Hematopoietic multipotent progenitor cell treated with erythropoietin and hydrocortisone succinate and interleukin-3 and kit ligand, for 15 days (in vitro differentiated cells): Measurements from ENCODE around the gene IL17RD.

Experiments
- DNase-seq: peaks from one replicate; pipeline ENCODE4 v3.0.0-alpha.2; 2015; ENCODE audit warnings: low spot score

The IL17RD gene

DNA sequence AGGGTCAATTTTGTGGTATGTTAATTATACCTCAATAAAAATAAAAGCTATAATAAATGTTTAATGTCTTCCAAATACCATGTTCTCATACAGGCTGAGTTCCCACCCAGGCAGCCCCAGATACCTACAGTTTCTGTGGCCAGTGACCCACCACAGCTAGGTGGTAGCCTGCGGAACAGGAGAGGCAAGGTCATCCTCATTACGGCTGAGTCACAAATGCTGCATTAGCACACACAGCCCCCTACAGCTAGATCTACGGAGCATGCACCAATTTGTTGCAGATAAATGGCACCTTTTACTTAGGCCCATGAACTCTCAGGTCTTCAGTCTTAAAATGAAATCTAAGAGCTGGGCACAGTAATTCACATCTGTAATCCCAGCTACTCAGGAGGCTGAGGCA is 99.6 kb downstream of the IL17RD start:
- no peak for DNase-seq

DNA sequence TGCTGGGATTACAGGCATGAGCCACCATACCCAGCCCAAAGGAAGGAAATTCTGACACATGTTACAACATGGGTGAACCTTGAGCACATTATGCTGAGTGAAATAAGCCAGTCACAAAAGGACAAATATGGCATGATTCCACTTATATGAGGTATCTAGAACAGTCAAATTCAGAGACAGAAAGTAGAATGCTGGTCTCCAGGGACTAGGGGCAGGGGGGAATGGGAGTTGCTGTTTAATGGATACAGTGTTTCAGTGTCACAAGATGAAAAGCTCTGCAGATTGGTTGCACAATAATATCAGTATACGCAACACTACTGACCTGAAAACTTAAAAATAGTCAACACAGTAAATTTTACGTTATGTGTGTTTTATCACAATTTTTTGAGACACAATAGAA is 100.6 kb downstream of the IL17RD start:
- DNase-seq, result no peak

DNA sequence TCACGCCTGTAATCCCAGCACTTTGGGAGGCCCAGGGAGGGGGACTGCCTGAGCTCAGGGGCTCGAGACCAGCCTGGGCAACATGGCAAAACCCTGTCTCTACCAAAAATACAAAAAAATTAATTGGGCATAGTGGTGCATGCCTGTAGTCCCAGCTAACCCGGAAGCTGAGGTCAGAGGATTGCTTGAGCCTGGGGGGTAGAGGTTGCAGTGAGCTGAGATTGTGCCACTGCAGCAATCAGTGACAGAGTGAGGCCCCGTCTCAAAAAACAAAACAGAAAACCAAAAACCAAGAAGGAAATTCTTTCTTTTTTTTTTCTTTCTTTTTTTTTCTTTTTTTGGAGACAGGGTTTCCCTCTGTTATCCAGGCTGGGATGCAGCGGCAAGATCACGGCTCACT is 101.2 kb downstream of the IL17RD start:
- DNase-seq, result no peak

DNA sequence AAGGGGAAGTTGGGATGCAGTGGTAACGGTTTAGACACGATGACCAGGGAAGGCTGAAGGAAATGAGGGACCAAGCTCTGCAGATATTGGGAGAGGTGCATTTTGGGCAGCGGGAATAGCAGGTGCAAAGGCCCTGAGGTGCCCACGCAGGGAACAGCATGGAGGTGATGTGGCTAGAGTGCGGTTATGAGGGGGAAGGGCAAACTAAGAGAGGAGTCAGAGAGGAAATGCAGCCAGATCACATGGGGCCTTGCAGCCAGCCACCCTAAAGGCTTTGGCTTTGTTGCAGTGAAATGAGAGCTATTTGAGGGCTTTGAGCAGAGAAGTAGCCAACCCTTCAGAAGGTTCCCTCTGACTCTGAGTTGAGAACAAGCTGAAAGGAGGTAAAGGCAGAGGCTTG is 102.1 kb downstream of the IL17RD start:
- DNase-seq, result no peak

DNA sequence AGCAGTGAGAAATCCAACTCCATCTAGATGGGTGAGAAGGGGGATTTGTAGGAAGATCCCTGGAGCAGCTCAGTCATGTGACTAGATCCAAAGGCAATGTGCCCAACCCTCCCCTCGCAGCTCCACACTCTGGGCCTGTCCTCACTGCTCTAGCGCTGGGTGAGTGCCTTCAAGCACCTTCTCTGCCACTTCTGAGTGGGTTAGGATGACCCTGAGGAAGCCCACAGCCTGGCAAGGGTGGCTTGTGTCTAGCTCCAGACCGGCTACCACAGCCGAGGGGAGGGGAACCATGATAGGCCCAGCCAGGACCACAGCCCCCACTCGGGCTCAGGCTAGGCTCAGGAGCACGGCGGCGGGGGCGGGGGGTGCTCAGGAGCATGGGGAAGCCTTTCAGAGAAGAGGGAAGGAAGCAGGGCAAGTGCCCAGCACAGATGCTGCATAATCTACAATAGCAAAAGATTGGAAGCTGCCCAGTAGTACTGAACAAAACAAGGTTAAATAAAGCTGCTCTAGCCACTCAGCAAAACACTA is 103.0 kb downstream of the IL17RD start:
- DNase-seq, result no peak

DNA sequence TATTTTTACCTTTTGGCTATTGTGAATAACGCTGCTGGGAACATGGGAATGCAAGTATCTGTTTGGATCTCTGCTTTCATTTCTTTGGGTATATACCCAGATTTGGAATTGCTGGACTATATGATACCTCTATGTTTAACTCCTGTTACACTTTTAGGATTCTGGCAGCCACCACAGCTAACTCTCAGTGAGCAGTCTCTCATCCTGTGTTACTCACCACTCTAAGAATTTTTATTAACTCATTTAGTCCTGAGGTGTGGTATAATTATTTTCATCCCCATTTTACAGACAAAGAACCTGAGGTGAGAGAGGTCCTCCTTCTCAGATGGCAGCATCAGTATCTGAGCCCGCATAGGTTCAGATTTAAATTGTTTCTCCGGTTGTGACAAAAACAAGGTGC is 103.6 kb downstream of the IL17RD start:
- no peak for DNase-seq

DNA sequence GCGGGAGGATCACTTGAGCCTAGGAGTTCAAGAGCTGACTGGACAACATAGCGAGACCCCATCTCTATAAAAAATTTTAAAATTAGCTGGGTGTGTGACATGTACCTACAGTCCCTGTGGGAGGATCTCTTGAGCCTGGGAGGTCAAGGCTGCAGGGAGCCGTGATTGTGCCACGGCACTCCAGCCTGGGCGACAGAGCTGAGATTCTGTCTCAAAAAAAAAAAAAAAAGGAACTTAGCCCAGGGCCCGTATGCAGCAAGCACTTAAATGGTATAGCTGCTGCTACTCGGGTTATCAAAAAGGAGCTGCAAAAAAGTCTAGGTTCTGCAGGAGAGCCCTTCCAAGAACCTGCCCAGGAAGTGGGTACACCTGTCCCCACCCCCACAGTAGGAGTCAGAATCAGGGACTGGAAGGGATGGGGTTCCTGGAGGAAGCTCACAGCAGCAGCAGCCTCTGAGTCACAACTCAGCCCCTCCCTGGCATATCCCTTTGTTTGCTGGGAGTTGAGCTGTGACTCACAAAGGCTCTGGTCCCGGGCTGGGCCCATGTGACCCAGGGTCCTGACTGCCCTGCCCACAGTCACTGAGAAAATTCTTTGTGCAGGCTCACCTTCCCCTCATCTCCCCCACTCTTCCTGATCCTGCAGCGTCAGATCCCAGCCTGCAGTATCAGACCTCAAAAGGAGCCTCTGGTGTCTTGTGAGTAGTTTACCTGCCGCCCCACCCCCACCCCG is 104.9 kb downstream of the IL17RD start, which contains the start of gene SPATA12:
Gene SPATA12, plus strand, starts transcription at position 576 of the 733 bp plus-strand sequence. CDS start 13,031 bp downstream, outside the sequence.
- DNase-seq, result no peak

DNA sequence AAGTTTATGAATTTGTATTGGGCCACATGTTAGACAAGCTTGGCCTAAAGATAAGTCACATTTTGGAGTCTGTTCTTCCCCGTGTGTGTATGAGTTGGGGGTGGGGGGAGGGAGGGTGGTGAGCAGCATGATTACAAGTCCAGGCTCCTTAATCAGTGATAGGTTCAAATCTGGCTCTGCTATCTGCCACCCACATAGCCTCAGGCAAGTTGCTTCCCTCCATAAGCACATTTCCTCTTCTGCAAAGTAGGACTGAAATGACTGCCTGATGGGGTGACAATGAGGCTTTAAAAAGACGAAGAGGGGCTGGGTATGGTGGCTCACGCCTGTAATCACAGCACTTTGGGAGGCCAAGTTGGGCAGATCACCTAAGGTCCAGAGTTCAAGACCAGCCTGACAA is 105.7 kb downstream of the IL17RD start:
- no peak for DNase-seq

DNA sequence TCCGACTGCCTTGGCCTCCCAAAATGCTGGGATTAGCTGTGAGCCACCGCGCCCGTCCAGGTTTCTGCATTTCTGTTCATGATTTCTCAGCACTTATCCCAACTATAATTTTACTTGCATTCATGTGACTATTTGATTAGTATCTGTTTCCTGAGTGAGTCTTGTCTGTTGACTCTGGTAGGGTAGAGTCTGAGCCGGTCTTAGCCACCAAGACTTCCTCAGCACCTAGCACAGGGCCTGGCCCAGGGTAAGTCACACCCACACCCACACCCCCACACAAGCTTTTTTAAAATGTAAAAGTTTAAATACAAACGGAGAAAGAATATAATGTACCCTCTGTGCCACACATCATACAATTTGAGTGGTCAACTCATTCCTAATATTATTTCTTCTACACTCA is 107.8 kb downstream of the IL17RD start:
- DNase-seq, result no peak

DNA sequence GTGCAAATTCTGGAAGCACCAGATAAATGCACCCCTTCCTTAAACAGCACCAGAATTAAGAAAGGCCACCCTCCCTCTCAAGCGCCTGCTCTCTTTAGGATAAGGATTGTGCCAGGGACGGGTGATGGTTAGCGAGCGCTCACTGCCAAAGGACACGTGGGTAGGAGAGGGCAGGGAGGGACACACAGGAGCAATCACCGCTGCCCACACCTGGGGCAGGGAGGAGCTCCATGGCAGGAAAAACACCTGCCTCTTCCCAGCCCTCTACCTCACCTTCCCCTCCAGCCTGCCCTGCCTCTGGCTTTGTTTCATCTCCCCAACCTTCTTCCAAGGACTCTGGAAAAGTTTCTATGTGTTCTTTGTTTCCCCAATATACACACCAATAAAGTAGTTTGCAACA is 112.0 kb downstream of the IL17RD start:
- DNase-seq, result no peak

DNA sequence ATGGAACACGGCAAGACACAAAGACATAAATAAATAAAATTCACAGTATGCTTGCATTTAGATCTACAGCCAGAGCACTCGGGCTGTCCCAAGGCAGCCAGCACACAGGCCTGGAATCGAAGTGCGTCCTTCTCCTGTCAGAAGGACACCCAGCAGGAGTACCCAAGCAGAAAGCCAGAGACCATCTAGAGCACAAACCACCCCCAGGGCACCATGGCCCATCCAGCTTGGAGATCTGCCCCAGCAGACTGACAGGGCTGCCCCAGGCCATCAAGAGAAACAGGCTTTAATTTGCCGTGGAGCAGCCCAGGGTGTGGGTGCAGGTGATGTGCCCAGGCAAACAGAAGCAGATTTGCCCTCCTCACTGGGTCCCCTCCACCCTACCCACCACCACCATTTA is 112.5 kb downstream of the IL17RD start:
- DNase-seq, result no peak

DNA sequence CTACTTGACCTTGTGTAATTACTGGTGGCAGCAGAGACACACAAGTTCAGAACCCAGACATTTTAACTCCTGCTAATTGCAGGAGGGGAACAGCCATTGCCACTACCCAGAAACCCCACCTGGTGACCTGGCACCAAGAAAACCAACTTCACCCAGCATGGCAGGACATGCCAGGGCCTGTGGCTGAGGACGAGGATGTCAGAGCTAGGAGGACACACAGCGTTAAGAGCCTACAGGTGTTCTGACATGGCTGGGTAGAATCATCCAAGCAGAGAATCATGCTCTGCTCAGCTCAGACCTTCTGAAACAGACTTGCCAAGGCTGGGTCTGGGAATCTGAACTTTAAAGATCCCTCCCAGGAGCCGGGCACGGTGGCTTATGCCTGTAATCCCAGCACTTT is 116.4 kb downstream of the IL17RD start:
- DNase-seq, result no peak

DNA sequence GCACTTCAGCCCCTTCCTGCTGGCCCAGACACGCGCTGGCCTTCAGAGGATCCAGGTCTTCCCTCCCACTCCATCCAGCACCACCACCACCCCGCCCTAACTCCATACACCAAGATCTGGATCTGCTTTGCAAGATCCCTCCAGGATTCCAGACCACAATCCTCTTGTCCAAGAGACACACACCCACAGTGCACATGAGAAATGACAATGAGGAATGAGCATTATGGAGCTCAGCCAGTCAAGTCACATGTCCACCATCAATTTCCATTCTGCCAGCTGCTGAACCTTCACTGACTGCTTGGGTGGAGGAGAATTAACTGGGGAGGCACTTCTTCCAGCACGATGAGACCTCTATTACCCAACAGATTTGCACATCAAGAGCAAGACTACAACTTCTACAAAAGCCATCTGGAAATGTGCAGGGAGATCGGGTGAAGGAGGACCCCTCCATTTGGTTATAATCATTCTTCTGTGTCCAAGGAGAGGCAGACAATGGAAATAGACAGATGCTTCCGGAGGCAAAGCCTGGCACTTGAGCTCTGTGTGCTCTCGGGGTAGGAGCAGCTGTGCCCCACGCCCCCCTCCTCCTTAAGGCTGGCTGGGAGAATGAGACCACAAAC is 117.0 kb downstream of the IL17RD start:
- no peak for DNase-seq

DNA sequence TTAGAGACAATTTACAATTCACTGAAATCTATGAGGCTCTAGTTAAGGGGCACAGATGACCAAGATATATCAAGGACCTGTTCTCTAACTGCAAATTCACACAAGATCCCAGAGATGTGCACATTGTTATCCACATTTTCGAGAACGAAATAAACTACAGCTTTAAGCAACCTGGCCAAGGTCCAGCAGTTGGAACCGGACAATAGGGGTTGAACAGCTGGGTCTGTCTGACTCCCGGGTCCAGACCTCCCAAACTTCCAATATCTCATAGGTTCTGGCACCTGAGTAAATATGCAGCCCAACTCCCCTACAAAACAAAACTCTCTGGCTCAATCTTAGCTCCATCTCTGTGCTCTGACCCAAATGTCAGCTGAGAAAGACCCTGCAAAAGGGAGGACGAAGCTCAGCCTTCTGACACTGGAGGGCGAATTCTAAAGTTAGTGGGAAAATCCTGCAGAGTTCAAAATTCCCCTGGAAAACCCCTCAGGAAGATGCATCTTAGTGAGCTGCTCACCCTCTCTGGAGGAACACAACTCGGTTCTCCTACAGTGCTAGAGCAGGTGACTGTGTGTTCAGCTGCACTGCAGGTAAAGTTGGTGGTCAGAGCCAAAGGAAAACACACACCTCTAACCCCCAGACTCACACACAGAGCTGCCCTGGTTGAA is 118.9 kb downstream of the IL17RD start:
- no peak for DNase-seq

DNA sequence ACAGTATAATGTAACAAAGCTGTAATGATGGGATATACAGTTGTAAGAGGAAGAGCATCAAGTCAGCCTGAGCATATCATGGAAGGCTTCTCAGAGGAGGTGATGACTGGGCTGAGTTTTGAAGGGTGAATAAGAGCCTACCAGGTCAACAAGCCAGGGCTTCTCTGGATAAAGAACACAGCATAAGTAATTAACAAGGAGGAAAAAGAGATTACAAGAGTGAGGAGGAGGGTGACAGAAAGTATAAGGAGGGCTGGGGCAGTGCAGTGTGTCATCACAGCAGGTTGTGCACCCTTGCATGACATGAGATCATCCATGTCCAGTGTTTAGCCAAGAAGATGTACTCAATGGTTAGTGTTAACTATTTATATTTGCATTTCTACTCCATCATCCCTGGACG is 121.6 kb downstream of the IL17RD start:
- no peak for DNase-seq

DNA sequence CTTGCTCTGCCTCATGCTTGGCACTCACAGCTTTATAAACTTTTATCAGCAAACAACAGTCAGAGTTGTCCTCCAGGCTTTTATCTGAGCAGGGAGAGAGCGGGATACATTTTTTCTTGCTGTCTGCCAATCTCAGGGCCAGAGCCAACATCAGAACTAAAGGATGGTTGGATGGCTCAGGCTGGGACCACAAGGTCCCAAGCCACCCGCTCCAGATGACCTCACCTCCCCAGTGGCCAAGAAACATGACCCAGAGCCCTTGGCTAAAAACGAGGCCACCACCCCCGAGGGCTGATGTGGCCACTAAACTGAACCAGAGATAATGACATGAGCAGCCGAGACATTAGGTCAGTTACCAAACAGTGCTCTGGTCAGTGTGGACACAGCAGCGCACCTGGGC is 123.5 kb downstream of the IL17RD start:
- no peak for DNase-seq
